HG02678 (cell line): Measurements from ENCODE around the gene KEAP1.

Experiments used
- ATAC-seq: cut with Tn5 transposase; IDR thresholded peaks from one replicate; pipeline ENCODE4 v1.9.1; 2021; ENCODE audit warnings: mild to moderate bottlenecking, moderate library complexity; ENCODE audit not compliant: unreplicated experiment

KEAP1 gene

GRCh38 chr19:10525636-10526035, 22.5 kb upstream of the KEAP1 start:
- no peak for ATAC-seq

DNA sequence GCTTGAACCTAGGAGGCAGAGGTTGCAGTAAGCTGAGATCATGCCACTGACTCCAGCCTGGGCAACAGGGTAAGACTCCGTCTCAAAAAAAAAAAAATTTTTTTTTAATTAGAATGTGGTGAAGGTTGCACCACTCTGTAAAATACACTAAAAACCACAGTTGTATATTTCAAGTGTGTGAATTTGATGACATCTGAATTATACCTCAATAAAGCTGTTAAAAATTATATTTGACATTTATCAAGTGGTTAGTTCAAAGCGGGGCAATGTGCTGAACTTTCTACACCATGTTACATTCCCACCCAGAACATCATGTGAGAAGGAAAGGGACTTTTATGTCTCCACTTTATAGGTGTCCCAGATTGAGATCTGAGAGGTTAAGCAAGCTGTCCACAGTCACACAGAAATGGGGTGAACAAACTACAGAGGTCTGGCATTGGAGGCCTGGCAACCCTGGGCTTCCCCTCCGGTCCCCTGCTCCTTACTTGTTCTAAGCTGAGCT, 20.0 kb upstream of the KEAP1 start:
- ATAC-seq: no peak

DNA sequence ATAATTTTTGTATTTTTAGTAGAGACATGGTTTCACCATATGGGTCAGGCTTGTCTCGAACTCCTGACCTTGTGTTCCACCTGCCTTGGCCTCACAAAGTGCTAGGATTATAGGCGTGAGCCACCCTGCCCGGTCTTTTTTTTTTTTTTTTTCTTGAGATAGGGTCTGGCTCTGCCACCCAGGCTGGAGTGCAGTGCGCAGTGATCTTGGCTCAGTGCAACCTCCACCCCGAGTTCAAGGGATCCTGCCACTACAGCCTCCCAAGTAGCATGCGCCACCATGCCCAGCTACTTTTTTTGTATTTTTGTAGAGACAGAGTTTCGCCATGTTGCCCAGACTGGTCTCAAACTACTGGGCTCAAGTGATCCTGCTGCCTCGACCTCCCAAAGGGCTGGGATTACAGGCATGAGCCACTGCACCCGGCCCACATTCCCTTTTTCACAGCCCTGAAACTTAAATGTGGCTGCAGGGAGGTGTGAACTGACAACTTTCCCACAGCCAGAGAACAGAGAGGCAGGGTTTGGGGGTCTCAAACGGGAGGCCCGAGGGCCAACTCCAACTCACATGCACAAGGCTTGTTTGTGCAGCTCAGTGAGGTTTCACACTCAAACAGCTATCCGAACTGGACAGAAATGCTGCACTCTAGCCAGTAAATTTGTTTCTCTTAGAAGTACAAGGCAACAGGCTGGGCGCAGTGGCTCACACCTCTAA, 18.5 kb upstream of the KEAP1 start:
- ATAC-seq: no peak

GRCh38 chr19:10520652-10521318, 17.6 kb upstream of the KEAP1 start:
- no peak for ATAC-seq

DNA sequence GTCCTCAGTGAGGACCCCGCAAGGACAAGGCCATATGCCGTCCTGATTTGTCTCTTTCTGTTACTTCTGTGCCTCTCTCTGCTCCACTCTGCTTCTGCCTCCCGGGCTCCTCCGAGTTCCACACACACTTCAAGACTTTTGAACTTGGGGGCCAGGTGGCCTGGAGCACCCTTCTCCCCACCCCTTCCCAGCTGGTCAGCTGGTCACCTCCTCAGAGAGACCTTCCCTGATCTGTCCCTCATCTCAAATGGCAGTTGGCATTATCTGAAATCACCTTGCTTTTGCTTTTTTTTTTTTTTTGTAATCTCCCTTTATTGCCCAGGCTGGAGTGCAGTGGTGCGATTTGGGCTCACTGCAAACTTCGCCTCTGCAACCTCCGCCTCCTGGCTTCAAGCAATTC, 16.3 kb upstream of the KEAP1 start:
- no peak for ATAC-seq

- no peak for ATAC-seq
These were observed 15.5 kb upstream of the KEAP1 start for GRCh38 chr19:10518444-10519361.

DNA sequence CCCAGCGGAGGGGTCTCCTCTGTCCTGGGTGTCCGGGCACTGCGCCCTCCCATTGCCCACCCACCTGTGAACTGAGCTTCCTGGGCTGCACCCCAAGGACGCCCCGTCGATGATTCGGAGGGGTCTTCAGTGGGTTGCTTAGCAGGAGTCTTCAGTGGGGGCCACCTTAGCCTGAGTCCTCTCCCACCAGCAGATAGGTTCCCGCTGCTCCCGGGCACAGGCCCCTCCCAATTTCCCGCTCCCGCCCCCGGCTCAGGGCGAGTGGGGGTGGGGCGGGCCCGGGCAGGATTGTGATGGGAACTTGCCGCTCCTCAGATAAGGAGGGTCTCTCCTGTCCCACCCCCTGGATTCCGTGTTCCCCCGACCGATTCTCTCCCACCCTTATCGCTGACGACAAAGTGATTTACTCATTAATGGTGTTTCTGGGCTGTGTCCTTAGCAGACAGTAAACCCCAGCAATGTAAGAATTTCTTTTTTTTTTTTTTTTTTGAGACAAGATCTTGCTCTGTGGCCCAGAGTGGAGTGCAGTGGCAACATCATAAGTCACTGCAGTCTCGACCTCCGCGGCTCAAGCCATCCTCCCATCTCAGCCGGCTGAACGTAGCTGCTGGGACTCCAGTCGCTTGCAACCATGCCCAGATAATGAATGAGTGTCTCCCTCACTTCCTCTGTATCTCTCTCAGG, 14.7 kb upstream of the KEAP1 start:
- ATAC-seq: no peak

- no peak for ATAC-seq
These were observed 14.2 kb upstream of the KEAP1 start, which contains the start of gene S1PR5 for GRCh38 chr19:10517361-10517759. Gene S1PR5 (minus strand): TSS chr19:10517447. CDS start chr19:10515011, 2,436 bp downstream.

DNA sequence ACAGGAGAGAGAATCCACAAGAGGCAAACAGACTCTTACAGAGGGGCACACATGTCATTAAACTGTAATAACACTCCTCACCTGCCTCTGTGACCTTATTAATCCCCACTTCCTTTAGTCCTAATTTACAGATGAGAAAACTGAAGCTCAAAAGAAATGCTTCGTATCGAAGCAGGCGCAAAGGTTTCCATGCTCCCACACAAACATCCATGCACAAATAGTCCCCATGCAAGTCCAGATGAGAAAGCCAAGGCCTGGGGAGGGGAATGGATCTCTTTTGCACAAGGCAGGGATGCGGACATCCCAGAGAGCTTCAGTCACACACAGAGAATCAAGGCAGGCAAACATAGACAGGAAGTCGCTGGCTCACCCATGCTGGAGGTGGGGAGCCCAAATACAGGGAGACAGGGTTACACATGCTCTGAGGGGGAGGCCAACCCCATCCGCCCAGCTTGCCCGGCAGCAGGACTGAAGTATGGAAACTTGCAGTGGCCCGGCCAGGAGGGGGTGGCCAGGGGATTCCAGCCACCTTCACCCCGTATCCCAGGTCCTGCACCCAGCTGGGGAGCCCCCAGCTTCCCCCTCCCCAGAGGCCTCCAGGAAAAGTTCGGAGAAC, 13.6 kb upstream of the KEAP1 start:
- ATAC-seq: no peak

GRCh38 chr19:10516064-10516385, 12.9 kb upstream of the KEAP1 start:
- no peak for ATAC-seq

DNA sequence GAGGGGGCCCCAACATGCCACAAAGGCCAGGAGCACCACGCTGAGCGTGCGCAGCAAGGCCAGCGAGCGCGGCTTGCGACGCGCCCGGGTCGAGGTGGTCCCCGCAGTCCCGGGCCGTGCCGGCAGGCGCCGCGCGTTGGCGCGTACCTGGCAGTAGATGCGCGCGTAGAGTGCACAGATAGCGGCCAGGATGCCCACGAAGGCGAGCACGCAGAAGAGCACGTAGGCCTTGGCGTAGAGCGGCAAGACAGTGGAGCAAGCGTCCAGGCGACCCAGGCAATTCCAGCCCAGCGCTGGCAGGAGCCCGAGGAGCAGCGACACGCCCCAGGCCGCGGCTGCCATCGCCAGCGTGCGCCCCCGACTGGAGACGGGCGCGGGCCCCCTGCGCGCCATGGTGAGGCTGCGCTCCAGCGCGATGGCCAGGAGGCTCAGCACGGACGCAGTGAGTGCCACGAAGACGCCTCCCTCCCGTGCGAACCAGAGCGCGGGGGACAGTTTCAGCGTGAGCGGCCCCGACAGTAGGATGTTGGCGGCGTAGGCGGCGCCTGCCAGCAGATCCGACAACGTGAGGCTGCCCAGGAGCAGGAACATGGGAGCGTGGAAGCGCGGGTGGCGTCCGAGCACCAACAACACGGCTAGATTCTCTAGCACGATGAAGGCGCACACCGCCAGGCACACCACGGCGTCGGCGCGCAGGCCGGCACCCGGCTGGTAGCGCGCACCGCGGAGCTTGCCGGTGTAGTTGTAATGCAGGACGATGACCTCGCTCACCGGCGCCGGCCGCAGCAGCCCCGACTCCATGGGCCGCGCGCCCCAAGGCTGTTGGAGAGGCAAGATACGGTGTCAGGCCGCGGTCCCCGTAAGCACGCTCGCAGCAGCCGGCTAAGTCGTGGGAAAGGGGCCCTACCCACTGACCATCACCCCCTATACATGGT, 11.3 kb upstream of the KEAP1 start:
- ATAC-seq: no peak

DNA sequence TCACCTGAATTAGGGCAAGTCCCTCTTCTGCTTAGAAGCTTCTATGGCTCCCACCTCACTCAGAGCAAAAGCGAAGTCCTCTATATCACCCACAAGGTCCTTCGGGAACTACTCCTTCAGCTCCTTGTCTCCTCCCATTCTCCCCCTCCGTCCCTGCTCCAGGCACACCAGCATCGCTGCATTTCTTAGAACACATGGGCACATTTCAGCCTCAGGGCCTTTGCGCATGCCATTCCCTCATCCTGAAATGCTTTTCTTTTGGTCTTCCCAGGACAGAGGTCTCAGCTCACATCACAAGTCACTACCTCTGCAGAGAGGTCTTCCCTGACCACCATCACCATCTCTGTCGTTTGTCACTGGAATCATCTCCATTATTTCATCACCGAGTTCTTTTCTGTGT, 10.1 kb upstream of the KEAP1 start:
- ATAC-seq: no peak

- no peak for ATAC-seq
These were observed 7.2 kb upstream of the KEAP1 start for GRCh38 chr19:10510301-10510802.

DNA sequence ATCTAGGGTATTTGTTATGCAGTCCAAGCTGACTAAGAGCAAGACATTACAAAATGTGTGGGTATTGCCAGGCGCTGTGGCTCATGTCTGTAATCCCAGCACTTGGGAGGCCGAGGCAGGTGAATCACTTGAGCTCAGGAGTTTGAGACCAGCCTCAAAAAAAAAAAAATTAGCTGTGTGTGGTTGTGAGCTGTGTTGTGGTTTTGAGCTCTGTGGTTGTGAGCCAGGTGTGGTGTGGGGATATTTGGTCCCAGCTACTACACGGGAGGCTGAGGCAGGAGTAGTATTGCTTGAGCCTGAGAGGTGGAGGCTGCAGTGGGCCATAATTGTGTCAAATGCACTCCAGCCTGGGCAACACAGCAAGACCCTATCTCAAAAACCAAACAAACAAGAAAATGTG, 5.6 kb upstream of the KEAP1 start:
- ATAC-seq: no peak

GRCh38 chr19:10508036-10508435, 4.9 kb upstream of the KEAP1 start:
- no peak for ATAC-seq

DNA sequence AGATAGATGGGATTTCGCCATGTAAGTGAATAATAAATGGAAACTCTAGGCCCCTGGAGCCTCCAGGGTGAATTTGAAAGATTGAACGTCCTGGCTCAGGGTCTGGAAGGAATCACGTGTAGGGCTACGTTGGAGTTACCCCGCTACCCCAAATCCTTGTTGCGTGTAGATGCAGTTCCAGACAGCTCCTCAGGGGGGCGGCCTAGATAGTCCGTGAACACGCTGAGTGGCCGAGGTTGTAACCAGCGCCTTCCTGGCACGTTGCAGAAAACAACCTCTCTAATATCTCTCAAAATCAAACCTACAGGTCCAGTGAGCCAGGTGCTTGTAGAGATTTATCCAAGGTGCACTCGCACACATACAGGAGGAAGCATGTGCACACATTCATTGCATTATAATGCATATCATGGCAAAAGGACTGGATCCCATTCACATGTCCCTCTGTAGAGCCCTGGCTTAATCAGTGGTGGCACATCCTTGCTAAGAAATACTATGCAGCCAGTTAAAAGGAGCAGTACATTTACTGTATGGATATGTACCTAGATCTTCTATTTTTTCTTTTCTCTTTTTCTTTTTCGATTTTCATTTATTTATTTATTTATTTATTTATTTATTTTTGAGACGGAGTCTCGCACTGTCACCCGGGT, 2.5 kb upstream of the KEAP1 start:
- ATAC-seq: no peak

DNA sequence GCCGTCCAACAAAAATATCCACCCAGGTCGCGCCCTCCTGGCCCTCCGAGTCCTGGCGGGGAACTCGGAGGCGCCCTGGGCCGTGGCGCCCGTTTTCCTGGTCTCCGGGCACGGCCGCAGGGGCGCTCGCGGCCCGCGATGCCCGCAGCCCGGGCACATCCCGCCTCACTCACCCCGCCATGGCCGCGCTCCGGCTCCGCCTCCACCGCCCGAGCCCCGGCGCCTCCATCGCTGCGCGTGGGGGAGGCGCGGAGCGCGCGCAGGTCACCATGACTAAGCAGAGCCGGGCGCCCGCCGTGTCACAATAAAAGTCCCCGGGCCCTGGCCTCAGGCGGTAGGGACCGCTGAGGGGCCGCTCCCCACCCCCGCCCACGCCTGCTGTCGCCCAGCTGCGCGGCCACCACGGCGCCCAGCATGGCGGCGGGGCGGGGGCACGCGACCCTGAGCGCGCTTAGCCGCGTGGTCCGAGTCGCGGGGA, 593 bp downstream of the KEAP1 start:
- ATAC-seq: peak; percentile 82

DNA sequence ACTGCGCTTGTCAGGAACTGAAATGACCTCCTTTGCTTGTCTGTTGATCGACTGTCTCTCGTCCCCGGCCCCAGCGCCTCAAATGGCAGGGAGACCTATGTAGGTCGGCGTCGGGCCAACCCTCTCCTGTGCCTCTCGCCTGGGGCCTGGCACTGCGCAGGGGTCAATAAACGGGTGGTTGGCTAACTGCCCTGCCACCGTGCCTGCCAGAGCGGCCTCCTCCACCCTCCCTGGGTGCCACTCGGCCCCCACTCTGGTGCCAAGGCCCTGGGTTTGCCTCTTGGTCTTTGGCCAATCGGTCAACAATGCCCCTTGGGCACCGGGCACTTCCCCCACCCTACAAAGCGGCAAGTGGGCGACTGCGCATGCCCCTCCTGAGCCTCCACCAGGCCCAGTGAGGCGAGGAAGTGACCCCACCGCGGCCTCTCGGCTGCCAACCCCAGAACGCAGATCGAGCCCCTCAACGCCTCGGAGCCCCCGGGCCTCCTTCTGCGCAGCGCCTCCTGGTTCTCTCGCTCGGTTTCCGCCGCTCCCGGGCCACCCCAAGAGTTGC, 1.1 kb downstream of the KEAP1 start:
- peak; percentile 35 for ATAC-seq
